IPS DF 4.7 (cell line): ENCODE measurements around the gene SH3GL2.

ENCODE experiments used
- DNase-seq: peaks from one replicate; pipeline ENCODE4 v3.0.0-alpha.2; 2013; ENCODE audit warnings: low spot score; ENCODE audit errors: extremely low read depth

Gene SH3GL2

DNA sequence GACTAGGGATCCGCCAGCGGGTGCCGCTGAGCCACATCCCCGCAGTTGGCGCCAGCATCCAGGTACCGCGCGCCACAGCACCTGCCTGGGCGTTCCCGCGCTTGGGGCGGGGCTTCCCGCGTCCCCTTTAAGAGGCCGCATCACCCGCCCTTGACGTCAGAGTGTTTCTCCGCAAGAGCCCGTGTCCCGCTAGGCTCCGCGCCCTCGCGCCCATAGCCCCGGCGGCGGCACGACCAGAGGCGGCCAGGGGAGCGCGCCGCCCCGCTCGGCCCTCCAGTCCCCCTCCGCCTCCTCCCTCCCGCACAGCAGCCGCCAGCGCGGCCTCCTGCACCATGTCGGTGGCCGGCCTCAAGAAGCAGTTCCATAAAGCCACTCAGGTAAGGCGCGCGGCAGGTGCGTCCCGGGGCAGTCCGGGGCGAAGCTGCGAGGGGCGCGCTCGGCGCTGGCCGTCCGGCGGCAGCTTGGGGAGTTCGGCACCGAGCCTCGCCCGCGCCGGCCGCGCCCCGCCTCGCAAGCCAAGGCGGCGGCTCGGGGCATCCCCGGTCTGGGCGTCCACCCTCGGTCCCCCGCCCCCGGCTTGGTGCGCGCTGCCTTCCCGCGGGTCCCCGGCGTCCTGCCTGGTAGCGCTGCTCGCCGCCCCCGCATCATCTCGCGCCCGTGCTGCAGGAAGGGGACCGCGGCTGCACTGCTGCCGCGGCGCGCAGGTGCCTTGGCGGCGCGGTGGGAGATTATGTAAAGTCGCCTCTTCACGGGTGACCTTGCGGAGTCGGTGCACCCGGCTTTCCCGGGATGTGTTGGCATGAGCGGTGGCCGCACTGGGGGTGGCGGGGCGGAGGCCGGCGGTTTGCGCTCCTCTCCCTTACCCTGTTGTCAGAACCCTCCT is at the start of gene SH3GL2:
TSS of gene SH3GL2 (plus strand) at position 156 of the 883 bp plus-strand sequence.
- DNase-seq = no peak

DNA sequence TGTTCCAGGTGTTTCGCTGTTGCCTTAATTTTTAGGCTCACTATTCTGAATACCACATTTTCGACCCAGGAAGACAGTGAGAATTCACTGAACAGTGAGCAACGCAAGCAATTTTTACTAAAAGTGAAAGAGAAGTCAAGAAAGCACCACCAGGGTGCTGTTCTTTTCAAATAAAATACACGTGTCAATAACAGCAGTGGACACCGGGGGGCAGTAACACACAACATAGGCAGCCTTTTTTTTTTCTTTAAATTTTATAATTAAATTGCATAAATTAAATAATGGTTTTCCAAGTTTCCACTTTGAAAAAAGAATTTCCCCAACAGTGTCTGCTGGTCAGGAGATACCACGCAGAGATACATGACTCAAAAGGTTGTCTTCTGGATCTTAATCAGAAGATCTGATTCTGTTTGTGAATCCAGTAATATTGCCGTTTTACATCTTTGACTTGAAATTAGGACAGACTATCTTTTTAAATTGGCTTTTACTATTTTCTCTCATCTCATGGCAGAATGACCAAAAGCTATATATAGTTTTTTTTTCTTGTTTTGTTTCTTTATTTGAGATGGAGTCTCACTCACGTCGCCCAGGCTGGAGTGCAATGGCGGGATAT is 47.1 kb upstream of the SH3GL2 start:
- DNase-seq = no peak

DNA sequence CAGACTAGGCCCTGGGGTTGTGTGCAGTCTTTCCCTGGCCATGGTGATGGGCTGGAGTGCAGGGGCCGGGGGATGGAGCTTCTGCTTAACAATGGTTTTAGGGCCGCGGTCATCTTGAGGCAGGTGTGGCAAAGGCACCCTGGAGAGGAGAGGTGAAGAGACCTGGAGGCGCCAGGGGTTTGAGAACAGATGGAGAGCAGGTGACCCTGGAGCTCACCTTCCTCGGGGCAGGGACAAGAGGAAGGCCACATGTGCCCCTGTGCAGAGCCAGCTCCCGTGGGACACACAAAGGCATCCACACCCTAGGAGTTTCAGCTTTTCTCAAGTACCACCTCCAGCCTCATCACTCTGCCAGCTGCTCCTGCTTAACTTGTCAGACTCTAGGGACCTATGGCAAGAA is 46.4 kb upstream of the SH3GL2 start:
- no peak for DNase-seq

DNA sequence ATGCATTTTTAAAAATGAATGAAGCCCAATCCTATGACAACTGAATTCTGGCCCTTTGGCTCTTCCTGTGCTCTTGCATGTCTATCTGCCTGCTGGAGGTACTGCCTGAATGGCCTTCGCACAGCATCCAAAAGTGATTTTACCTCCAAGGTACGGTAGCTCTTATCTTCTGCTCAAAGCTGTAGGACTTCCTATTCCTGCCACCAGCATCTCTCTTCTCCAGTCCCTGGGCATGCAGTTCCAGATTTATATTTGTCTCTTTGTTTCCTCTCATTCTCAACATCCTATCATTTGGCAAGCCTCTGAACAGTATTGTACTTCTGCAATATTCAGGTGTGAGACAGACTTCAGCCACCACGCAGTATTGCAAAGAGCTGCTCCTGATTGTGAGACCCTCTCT is 43.7 kb upstream of the SH3GL2 start:
- DNase-seq = no peak

DNA sequence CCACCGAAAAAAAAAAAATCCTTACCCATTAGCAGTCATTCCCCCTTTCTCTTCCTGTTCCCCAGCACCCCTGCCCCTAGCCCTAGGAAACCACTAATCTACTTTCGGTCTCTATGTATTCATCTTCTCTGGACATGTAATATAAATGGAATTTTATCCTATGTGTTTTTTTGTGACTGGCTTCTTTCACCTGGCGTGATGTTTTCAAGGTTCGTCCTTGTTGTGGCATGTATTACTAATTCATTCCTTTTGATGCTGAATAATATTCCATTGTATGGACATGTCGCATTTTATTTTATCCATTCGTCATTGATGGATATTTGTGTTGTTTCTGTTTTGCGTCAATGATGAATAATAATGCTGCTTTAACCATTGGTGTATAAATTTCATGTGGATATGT is 42.8 kb upstream of the SH3GL2 start:
- no peak for DNase-seq

DNA sequence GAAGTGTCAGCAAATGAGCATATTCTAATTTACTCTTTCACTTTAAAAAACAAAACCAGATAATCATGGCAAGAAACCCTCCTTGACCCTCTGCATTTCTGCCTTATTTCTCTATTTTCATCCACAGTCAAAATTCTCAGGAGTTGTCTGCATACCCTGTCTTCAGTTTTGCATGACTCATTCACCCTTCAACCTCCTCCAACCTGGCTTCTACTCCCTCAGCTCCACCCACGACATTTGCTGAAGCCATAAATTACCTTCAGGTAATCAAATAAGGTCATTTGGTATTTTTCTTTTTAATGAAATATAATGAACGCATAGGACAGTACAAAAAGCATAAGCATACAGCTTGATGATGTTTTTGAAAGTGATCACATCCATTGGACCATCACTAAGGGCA is 27.8 kb upstream of the SH3GL2 start:
- no peak for DNase-seq

DNA sequence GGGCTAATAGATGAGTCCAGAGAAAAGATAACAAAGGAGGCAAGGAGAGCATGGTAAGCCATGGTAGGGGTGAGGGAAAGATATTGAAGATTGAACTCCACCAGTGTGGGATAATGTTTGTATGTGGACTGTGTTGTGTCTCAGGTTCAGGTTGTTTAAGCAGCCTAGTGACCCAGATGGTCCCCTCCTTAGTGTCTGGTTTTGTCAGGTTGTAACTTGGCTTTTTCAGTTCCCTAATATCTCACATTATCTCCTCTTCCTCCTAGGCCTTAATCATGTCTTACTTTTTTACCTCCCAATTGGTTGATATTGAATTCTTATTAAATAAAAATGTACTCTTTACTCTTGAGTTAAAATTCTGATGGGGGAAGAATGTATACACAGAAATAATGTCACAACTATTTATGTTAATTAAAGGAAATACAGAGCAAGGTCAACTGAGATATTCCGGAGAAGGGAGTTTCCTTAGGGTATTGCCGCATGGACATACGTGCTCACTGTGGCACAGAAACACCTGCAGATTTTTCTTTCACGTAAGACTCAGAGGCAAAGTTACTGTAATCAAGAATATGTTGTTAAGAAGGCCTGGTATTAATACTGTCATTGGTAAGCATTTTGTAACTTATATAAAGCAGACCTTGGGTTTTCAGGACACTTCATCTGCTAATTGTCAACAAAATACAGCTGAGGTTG is 23.4 kb upstream of the SH3GL2 start:
- DNase-seq = no peak

DNA sequence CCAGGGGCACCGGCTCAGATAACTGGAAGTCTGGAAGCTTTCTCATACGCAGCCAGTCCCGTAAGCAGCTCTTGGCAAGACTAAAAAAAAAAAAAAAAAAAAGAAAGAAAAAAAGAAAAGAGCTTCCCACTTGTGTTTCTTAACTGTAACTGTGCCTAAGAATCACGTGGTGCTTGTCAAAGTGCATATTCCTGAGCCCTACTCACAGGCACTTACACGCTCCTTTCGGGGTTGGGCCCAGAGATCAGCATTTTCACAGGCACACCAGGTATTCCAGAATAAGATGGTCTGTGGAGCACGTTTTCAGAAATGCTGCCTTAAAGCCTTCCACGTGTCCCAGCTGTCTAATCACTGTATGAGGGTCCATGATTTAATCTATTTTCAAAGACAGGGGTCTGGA is 22.6 kb upstream of the SH3GL2 start:
- no peak for DNase-seq

DNA sequence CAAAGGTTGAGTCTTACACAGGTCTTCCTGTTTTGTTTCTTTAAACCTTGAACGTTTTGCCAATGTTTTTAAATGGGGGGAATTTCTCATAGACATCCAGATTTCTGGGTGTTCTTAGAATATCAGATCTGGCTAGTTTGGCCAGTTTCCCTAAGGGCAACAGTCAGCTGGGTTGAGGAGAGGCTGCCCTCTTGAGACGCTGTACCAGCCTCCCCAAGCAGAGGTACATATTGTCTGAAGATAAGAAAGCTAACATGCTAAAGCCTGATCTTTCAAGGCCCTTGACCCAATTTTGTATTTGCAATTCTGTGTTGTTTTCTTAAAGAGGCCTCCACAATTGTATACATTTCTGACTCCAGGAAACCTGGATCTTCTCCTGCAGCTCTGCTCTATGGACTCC is 21.9 kb upstream of the SH3GL2 start:
- DNase-seq = no peak

DNA sequence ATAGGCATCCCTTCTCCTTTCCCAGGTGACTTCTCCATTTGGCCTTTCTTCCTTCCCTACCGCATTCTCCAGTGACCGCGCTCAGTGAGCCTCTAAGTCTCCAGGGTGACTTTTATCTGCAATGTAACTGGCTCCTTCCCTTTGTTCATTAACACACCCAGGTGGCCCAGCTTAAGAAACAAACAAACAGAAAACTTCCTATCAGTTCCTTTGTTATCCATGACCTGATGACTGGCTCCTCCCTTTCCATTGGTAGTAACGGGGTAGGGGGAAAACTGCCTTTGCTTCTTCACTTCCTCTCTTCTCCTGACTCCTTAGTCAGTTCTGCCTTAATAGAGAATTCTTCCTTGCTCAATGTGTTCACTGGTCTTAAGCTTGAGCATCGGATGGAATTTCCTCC is 7.0 kb upstream of the SH3GL2 start:
- no peak for DNase-seq

DNA sequence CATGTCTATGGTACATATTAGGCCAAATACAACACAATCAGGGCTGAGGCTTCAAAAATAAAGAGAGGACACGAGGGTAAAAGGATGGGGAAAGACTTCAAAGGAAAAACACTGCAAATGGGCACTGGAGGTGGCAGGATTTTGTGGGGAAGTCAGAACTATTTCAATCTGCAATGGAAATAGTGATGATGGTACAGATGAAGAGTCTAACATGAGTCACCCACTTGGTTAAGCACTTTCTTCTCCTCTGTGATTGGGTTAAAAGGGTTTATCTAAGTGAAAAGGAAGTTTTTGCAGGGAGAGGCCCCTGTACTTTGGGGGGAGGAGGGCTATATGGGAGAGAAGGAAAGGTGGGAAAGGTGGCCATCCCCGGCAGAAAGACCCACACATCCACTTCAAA is 4.5 kb upstream of the SH3GL2 start:
- no peak for DNase-seq

DNA sequence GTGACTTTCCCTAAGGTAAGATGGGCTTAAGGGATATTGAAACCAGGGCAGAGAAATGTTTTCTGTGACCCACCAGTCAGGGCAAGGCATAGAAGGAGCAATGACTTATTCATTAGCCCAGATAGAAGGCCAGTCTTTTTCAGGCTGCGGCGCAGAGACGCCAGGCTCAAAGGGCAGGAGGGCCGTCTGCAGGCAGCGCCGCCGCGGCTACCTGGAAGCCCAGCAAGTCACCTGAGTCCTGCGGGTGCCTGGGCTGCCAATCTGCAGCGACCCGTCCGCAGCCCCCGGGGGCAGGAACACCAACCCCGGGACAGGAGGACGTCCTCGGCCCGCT is 322 bp upstream of the SH3GL2 start:
- DNase-seq = no peak

DNA sequence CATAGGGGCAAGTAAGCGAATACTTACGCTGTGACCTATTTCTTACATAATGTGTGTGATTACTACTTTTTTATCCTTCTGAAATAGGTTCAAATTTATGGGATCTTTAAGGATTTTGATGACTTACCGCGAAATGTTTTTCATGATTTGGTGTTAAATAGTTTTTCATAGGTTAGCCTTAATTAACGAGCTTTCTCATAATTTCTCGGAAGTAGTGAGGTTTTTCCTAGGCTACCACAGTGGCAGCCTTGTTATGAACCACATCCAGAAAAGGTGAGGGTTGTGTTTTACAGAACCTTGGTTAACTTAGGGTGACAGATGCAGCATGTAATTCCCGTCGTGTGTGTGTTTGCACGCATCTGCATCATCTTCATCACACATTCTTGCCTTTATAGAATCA is 1.3 kb downstream of the SH3GL2 start:
- no peak for DNase-seq

DNA sequence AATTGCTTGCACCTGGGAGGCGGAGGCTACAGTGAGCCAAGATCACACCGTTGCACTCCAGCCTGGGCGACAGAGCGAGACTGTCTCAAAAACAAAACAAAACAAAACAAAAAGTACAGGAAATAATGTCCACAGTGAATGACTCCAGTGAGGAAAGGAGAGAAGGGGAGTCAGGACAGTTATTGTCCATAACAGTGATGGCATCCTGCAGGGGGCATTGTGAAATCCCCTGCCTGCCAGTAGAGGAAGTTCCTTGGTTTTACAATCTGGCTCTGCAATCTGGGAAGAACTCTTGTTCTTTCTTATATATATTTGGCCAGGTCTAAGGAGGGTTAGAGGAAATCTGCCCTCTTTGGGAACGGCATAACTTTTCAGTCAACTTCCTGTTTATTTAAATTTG is 8.2 kb downstream of the SH3GL2 start:
- DNase-seq = no peak

DNA sequence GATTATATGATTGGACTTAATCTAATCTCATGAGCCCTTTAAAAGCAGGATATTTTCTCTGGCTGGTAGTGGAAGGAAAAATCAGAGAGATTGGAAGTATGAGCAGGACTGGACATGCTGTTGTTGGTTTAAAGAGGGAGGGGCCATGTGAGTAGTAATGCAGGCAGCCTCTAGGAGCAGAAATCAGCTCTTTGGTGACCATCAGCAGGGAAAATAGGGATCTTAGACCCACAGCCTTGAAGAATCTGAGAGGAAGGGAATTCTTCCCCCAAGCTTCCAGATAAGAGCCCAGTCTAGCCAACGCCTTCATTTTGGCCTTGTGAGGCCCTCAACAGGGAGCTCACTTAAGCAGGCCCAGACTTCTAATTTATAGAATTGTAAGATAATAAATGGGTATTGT is 9.5 kb downstream of the SH3GL2 start:
- DNase-seq = no peak

DNA sequence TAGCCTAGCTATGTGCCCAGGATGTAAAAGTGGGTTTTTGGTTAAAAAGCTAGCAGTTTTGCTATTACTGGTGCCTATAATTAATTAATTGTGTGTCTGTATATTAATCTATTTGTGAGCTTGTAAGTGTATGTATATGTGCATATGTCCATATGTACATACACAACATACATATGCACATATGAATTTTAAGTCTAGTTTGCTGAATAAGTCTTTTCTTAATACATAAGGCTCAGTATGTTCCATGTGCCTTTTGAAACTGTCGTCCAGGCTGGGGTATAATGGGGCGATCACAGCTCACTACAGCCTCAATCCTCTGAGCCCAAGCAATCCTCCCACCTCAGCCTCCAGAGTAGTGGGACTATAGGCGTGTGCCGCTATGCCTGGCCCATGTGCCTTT is 10.1 kb downstream of the SH3GL2 start:
- DNase-seq = no peak

DNA sequence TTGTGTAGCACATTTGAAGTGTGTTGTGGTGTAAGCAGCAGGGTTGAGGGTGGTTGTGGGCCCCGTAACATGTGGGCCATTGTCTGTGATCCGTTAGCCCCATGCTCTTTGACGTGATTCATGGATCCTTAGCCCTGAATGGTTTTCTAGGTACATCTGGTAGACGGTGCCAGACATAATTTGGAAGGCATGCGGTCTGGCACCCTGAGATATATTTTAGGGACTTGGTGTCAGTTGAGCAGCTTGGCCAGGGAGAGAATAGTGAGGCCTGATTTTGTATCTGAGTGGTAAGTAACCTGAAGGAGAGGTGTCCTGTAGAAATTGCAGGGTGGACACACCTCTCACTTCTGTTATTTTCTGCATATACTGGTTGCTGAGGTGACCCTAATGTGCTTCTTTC is 10.9 kb downstream of the SH3GL2 start:
- DNase-seq = no peak

DNA sequence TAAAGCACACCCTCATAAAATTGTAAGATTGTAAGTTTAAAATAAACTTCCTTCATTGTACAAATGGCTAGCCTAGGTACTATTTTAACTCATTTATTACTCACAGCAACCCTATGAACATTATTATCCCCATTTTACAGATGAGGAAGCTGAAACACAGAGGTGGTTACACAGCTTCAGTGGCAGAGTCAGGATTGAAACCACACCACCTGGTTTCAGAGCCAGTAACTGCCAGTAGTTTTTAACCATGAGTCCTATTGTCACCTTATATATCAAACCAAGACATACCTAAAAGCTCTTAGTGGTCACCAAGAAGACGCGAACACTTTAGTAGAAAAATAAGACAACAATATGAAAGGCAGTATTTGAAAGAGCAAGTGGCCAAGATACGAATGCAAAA is 16.1 kb downstream of the SH3GL2 start:
- no peak for DNase-seq

DNA sequence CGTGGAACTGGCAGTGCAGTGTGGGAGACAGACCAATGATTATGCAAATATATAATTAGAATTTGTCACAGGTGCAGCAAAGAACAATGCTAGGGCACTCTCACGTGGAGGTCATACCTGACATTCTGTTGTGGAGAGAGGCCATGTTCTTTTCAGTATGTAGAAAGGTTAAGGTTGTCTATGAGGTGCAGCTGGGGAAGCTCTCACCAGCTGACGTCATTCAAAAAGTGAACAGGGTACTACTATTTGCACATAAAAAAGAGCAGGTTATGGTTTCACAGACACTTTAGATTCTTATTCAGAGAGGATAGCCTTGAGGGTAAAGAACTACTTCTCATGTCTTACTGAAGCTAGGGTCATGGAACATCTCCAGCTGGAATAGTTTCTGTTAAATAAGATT is 19.1 kb downstream of the SH3GL2 start:
- DNase-seq = no peak

DNA sequence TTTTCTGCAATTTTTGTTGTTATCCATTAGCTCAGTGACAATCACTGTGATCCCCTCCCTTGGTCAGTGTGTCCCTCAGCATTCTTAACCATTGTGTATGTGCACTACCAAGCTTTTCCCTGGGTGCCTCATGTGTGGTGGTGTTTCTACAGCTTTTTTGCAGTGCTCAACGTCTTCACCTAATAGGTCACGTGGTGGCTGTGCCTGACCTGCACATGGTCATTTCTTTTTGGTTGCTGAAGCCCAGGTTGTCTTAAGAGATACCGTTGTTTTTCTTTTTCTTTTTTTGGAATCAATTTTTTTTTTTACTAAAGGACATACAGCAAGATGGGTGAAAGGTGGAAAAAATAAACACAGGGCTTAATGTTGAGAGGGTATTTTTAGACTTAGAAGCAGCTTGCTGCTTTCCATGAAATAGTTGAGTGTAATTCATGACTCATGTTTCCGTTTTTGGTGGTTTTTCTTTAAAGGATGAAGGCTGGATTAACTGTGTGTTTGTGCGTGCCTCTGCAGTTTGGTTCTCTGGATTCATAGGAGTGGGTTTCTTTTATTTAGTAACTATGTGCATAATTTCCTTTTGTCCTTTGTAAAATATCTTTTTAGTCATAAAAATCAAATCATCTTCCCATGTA is 22.2 kb downstream of the SH3GL2 start:
- DNase-seq = no peak

DNA sequence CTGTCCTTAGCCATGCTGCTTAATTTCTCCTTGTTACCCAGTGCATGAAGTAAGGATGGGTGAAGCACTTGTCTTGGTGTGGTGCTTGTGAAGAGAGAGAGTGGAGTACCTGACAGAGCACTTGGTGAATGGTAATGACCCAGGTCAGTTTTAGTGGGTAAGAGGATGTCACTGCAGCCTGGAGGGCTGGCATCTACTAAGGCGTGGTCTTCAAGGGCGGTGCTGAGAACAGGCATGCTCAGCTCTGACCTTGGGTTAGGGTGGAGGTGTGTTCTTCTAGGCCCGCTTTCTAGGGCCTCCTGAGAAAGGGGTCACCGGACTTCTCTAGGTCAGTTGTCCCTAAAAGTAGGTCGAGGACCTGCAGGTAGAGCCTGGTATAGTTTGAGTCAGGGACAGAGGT is 25.7 kb downstream of the SH3GL2 start:
- DNase-seq = no peak

DNA sequence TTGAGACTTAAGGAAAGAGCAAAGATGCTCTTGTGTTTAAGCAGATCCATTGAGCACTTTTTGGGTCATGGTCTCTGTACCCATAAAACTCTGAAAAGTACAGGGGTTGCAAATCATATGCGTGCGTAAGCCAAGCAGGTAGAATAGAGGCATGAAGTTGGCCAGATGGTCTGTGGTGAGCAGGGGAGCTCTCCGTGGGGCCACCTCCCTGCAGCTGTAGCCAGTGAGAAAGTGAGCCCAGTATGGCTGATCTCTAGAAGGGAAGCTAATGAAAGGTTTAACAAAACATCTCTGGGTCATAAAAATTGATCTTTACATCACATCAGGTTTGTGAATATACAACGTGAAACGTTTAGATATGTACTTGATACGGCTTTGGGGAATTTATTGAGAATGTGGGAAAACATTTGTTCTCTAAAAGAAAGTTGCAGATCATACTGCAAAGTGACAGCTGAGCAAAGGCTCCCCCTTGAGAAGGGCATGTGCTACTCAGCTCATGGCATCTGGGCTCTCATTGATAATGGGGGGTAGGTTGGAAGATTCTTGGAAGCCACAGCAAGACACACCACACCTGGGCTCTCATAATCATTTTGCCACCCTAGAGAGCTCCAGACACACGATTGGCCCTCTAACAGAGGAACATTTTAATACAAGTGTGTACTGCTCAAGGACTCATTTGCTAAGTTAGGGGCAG is 30.6 kb downstream of the SH3GL2 start:
- DNase-seq = no peak
